ENCODE data around the gene HSPB1. TPM values are rescaled to one million over a fixed set of nuclear protein-coding genes. Genes with fewer than 3 reads are reported as not detected.

HSPB1 gene
- total RNA-seq, 3 donors from 2014 or later (not counting 1 experiment from before 2014, with no cell fraction given) = 14.4 to 15.9 (median 14.7) TPM

- Histone ChIP-seq H3K4me3 (ENCODE audit: low read length) (no peak overlapping the region), H3K36me3 (ENCODE audit: control insufficient read depth, insufficient read depth, low read length) (peaks cover 39% of the 10 kb centered on the region), H3K27me3 (ENCODE audit: control insufficient read depth, insufficient read depth, low read length) (no peaks in the 10 kb centered on the region), H3K27ac (ENCODE audit: low read length) (no peak overlapping the region), H3K4me1 (ENCODE audit: control insufficient read depth, insufficient read depth, low read length) (peaks cover 9% of the 10 kb centered on the region), H3K9me3 (ENCODE audit: control insufficient read depth, insufficient read depth, low read length) (no peaks in the 10 kb centered on the region)
- Mint-ChIP-seq H3K9me3 (no peaks in the 10 kb centered on the region), H3K27ac (peak overlapping the region in 1 of 2 donors; percentile 10), H3K36me3 (peaks cover 12% of the 10 kb centered on the region), H3K27me3 (ENCODE audit: low read depth in 2 of 2) (no peaks in the 10 kb centered on the region), H3K4me3 (no peak overlapping the region), H3K4me1 (peaks cover 48 to 51% of the 10 kb centered on the region in 2 donors)
- DNase-seq (no peak), ATAC-seq (no peak)
- intact Hi-C loops (cut with micrococcal nuclease) = no loop called here
- no peak for TF ChIP-seq CTCF (IDR thresholded peaks at IDR 0.05)
- 91% methylated on average over 5 of the region's 5 CpGs for WGBS (ENCODE audit: insufficient coverage)
Measured at GRCh38 chr7:76342222-76342621, 39.7 kb downstream of the HSPB1 start.

GRCh38 chr7:76343294-76343930 lies 40.9 kb downstream of the HSPB1 start:
- Mint-ChIP-seq H3K27me3 (ENCODE audit: low read depth in 2 of 2) (no peaks in the 10 kb centered on the region), H3K27ac (peak overlapping the region in 1 of 2 donors; percentile 18), H3K4me3 (no peak overlapping the region), H3K36me3 (peaks cover 12% of the 10 kb centered on the region), H3K9me3 (no peaks in the 10 kb centered on the region), H3K4me1 (peaks cover 44 to 48% of the 10 kb centered on the region in 2 donors)
- ATAC-seq (peak in 2 of 3 donors; percentile 58 to 61), DNase-seq (no peak)
- intact Hi-C loops (cut with micrococcal nuclease) = no loop called here
- Histone ChIP-seq H3K27me3 (ENCODE audit: control insufficient read depth, insufficient read depth, low read length) (no peaks in the 10 kb centered on the region), H3K36me3 (ENCODE audit: control insufficient read depth, insufficient read depth, low read length) (peaks cover 42% of the 10 kb centered on the region), H3K4me1 (ENCODE audit: control insufficient read depth, insufficient read depth, low read length) (peaks cover 9% of the 10 kb centered on the region), H3K4me3 (ENCODE audit: low read length) (no peak overlapping the region), H3K9me3 (ENCODE audit: control insufficient read depth, insufficient read depth, low read length) (no peaks in the 10 kb centered on the region), H3K27ac (ENCODE audit: low read length) (no peak overlapping the region)
- WGBS (ENCODE audit: insufficient coverage) = 88% methylated on average over 6 of the region's 6 CpGs
- no peak for TF ChIP-seq CTCF (IDR thresholded peaks at IDR 0.05)

GRCh38 chr7:76343931-76344321 lies 41.5 kb downstream of the HSPB1 start:
- Mint-ChIP-seq H3K27ac (peak overlapping the region in 1 of 2 donors; percentile 18), H3K27me3 (ENCODE audit: low read depth in 2 of 2) (no peaks in the 10 kb centered on the region), H3K4me1 (peaks cover 44 to 46% of the 10 kb centered on the region in 2 donors), H3K36me3 (peaks cover 12% of the 10 kb centered on the region), H3K9me3 (no peaks in the 10 kb centered on the region), H3K4me3 (no peak overlapping the region)
- Histone ChIP-seq H3K4me3 (ENCODE audit: low read length) (no peak overlapping the region), H3K36me3 (ENCODE audit: control insufficient read depth, insufficient read depth, low read length) (peaks cover 40% of the 10 kb centered on the region), H3K9me3 (ENCODE audit: control insufficient read depth, insufficient read depth, low read length) (no peaks in the 10 kb centered on the region), H3K4me1 (ENCODE audit: control insufficient read depth, insufficient read depth, low read length) (peaks cover 9% of the 10 kb centered on the region), H3K27ac (ENCODE audit: low read length) (no peak overlapping the region), H3K27me3 (ENCODE audit: control insufficient read depth, insufficient read depth, low read length) (no peaks in the 10 kb centered on the region)
- DNase-seq (no peak), ATAC-seq (no peak)
- TF ChIP-seq CTCF (IDR thresholded peaks at IDR 0.05) = no peak
- WGBS (ENCODE audit: insufficient coverage) = 94% methylated on average over 6 of the region's 6 CpGs
- intact Hi-C loops (cut with micrococcal nuclease) = no loop called here

GRCh38 chr7:76346097-76346496 lies 43.6 kb downstream of the HSPB1 start:
- H3K4me3 Mint-ChIP-seq = no peak overlapping the region
- no peak overlapping the region for H3K27ac ChIP-seq (ENCODE audit: low read length)
- peak overlapping the region in 1 of 2 donors; percentile 77 for H3K27ac Mint-ChIP-seq

More at GRCh38 chr7:76346097-76346496, 43.6 kb downstream of the HSPB1 start:
- Mint-ChIP-seq H3K27me3 (ENCODE audit: low read depth in 2 of 2) (no peaks in the 10 kb centered on the region), H3K36me3 (peaks cover 12% of the 10 kb centered on the region), H3K9me3 (no peaks in the 10 kb centered on the region), H3K4me1 (peaks cover 45 to 48% of the 10 kb centered on the region in 2 donors)
- TF ChIP-seq CTCF (IDR thresholded peaks at IDR 0.05) = no peak
- no peak overlapping the region for H3K4me3 ChIP-seq (ENCODE audit: low read length)
- DNase-seq (no peak), ATAC-seq (no peak)
- H3K9me3 ChIP-seq (ENCODE audit: control insufficient read depth, insufficient read depth, low read length) = no peaks in the 10 kb centered on the region
- intact Hi-C loops (cut with micrococcal nuclease) = no loop called here
- no peaks in the 10 kb centered on the region for H3K27me3 ChIP-seq (ENCODE audit: control insufficient read depth, insufficient read depth, low read length)
- H3K36me3 ChIP-seq (ENCODE audit: control insufficient read depth, insufficient read depth, low read length) = peaks cover 38% of the 10 kb centered on the region
- peaks cover 9% of the 10 kb centered on the region for H3K4me1 ChIP-seq (ENCODE audit: control insufficient read depth, insufficient read depth, low read length)
- 95% methylated on average over 6 of the region's 6 CpGs for WGBS (ENCODE audit: insufficient coverage)
